ENCODE measurements around the gene IGHMBP2. TPM values are rescaled to one million over a fixed set of nuclear protein-coding genes. Genes with fewer than 3 reads are reported as not detected.

IGHMBP2 gene
- total RNA-seq, 1 donor from 2014 or later, result 10.3 TPM

GRCh38 chr11:68963779-68964178 is 60.1 kb downstream of the IGHMBP2 start:
- no peak for DNase-seq (ENCODE audit: low read depth)
- no peak for TF ChIP-seq CTCF (conservative IDR thresholded peaks at IDR 0.05; ENCODE audit: low read depth, low read length)
- H3K4me3 ChIP-seq (ENCODE audit: low read depth, low read length), result no peak overlapping the region

GRCh38 chr11:68965901-68966853 is 62.5 kb downstream of the IGHMBP2 start:
- TF ChIP-seq CTCF (conservative IDR thresholded peaks at IDR 0.05; ENCODE audit: low read depth, low read length), result no peak
- no peak overlapping the region for H3K4me3 ChIP-seq (ENCODE audit: low read depth, low read length)
- DNase-seq (ENCODE audit: low read depth), result no peak

- no peak for DNase-seq (ENCODE audit: low read depth)
- no peak for TF ChIP-seq CTCF (conservative IDR thresholded peaks at IDR 0.05; ENCODE audit: low read depth, low read length)
- H3K4me3 ChIP-seq (ENCODE audit: low read depth, low read length), result no peak overlapping the region
Observed at GRCh38 chr11:68966894-68967780, 63.4 kb downstream of the IGHMBP2 start.

GRCh38 chr11:68968306-68969250 is 64.9 kb downstream of the IGHMBP2 start:
- TF ChIP-seq CTCF (conservative IDR thresholded peaks at IDR 0.05; ENCODE audit: low read depth, low read length), result peak; percentile 12
- no peak for DNase-seq (ENCODE audit: low read depth)
- no peak overlapping the region for H3K4me3 ChIP-seq (ENCODE audit: low read depth, low read length)

GRCh38 chr11:68969386-68969785 is 65.7 kb downstream of the IGHMBP2 start:
- H3K4me3 ChIP-seq (ENCODE audit: low read depth, low read length), result no peak overlapping the region
- TF ChIP-seq CTCF (conservative IDR thresholded peaks at IDR 0.05; ENCODE audit: low read depth, low read length), result no peak
- no peak for DNase-seq (ENCODE audit: low read depth)

Measured in epithelial cell of proximal tubule (primary cell).